SKM-1 (cell line): Measurements from ENCODE around the gene DAG1.
A peak's percentile ranks its signal among the peaks of the same experiment; 100 is the strongest.

Experiments used
- DNase-seq: peaks from one replicate; lab custom pipeline; 2025; ENCODE audit not compliant: unreplicated experiment; lab: John Stamatoyannopoulos, UW

Gene DAG1

GRCh38 chr3:49512781-49513355 lies 42.8 kb downstream of the DAG1 start:
- DNase-seq = no peak

DNA sequence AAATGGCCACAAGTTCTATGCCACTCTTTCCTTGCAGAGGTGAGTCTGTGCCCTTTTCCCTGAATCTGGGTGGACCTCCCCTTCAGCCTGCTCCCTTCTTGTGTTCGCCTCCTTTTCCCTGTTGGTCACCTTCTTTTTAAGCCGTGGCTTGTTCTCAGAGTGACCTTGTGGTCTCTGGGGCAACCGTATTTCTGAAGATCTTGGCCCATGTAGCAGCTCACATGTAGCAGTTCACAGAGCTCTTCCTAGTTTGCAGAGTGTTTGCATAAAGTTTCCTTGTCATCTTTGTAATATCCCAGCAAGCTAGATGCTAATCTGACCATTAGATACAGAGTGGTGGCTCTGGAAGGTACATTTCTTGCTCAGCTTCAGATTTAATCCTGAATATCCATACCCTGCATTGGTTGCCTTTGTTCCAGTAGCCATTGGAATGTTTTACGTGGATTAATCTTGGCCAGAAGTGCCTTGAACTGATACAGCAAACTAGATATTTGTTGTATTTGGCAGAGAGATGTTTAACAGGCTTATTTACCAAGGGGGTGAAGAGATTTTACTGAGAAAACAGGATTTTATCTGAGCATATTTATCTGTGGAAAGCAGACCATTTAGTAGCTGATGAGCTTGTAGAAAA lies 43.5 kb downstream of the DAG1 start:
- no peak for DNase-seq

DNA sequence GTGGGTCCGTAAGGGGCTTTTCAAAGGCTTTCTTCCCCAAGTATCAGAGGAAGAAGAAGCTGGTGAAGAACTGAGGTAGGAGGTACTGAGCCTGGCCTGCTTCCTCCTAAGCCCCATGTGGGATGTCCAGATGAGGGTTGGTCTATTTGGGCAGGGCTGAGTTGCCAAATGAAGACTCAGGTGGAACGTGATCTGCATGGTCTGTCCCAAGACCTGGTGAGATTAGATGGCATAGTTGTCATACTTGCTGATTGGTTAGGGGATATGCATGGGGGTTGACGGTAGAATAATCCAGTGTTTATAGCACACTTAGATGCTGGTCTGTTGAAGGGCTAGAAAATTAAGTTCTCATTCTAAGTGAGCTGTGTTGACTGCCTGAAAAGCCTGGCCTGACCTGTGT lies 47.9 kb downstream of the DAG1 start:
- DNase-seq = no peak

DNA sequence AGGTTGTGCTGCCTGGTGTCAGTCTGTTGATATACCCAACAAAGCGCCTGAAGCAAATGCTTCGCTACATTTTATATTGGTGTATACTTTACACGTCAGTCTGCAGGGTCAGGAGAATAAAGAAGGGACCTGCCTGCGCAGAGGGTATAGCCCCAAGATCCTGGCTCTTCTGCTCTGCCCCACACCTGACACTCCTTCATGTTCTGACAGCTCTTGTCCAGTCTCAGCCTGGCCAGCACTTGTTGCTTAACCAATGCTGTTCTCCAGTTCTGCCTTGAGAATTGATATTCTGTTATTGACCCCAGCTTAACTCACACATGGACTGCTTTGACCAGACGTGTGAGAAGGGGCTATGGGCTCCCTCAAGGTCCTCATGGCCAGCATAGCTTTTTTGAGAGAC lies 48.4 kb downstream of the DAG1 start:
- no peak for DNase-seq

GRCh38 chr3:49519296-49519695 lies 49.2 kb downstream of the DAG1 start:
- no peak for DNase-seq

DNA sequence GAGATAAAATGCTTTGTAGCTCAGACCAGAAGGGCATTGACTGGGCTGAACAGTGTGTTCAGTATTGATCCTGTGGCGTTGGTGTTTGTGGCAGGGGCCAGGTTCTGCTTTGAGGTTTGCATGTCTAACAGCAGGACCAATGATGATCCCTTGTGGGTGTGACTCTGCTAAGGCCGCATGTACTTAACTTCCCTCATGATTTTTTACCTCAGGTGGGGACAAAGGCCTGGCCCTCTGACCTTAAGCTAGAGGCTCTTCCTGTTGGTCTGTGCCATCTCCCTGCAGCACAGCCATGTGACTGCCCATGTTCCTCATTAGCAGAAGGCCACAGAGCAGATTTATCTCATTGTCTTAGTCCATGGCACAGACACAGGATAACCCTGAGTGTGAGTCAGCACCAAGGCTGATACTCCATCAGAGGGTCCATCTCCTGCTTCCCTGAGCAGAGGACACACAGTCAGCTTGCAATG lies 49.9 kb downstream of the DAG1 start:
- DNase-seq = peak; percentile 35

- DNase-seq = no peak
Measured at GRCh38 chr3:49523756-49524747, 54.0 kb downstream of the DAG1 start.

DNA sequence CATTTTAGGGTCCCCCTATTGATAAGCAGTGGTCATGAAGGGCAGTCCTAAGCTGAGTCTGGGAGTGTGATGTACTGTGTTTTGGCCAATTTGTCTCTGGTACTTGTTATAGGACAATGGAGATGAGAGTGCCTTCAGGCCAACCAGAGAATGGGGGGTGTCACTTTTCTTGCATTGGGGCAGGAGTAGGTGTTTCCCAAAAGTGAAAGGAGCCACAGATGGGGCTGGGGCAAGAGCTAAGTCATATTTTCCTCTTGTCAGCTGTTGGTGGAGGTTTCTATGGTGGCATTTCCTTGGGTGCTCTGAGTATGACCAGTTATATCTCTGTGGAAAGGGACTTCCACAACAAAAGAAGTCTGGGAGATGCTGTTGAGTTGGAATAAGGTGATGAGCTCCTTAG lies 59.5 kb downstream of the DAG1 start:
- DNase-seq = no peak

DNA sequence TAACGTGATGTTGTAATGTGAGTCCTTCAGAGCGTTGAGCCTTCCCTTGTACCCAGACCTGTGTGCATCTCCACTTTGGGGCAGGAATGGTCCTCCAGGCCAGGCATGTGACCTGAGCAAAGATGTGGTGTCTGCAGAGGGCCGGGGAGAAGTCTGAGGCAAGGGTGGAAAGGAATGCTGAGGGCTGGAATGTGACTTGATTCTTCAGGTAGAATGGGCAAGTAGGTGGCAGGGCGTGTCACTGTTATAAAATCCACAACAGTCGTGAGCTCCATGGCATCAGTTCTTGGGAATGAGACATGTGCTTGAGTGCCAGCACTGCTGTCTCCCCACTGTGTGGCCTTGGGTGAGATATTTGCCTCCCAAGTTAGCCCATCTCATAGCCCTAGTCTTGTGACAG lies 60.2 kb downstream of the DAG1 start:
- no peak for DNase-seq

- no peak for DNase-seq
Measured at GRCh38 chr3:49530701-49531100, 60.6 kb downstream of the DAG1 start.

DNA sequence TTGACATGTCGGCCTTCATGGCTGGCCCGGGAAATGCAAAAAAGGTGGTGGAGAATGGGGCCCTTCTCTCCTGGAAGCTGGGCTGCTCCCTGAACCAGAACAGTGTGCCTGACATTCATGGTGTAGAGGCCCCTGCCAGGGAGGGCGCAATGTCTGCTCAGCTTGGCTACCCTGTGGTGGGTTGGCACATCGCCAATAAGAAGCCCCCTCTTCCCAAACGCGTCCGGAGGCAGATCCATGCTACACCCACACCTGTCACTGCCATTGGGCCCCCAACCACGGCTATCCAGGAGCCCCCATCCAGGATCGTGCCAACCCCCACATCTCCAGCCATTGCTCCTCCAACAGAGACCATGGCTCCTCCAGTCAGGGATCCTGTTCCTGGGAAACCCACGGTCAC lies 61.2 kb downstream of the DAG1 start:
- DNase-seq = no peak

DNA sequence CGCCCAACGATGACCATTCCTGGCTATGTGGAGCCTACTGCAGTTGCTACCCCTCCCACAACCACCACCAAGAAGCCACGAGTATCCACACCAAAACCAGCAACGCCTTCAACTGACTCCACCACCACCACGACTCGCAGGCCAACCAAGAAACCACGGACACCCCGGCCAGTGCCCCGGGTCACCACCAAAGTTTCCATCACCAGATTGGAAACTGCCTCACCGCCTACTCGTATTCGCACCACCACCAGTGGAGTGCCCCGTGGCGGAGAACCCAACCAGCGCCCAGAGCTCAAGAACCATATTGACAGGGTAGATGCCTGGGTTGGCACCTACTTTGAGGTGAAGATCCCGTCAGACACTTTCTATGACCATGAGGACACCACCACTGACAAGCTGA lies 61.6 kb downstream of the DAG1 start:
- DNase-seq = no peak

- DNase-seq = no peak
Measured at GRCh38 chr3:49533031-49533430, 63.0 kb downstream of the DAG1 start.

- no peak for DNase-seq
Measured at GRCh38 chr3:49533786-49534519, 63.9 kb downstream of the DAG1 start.

DNA sequence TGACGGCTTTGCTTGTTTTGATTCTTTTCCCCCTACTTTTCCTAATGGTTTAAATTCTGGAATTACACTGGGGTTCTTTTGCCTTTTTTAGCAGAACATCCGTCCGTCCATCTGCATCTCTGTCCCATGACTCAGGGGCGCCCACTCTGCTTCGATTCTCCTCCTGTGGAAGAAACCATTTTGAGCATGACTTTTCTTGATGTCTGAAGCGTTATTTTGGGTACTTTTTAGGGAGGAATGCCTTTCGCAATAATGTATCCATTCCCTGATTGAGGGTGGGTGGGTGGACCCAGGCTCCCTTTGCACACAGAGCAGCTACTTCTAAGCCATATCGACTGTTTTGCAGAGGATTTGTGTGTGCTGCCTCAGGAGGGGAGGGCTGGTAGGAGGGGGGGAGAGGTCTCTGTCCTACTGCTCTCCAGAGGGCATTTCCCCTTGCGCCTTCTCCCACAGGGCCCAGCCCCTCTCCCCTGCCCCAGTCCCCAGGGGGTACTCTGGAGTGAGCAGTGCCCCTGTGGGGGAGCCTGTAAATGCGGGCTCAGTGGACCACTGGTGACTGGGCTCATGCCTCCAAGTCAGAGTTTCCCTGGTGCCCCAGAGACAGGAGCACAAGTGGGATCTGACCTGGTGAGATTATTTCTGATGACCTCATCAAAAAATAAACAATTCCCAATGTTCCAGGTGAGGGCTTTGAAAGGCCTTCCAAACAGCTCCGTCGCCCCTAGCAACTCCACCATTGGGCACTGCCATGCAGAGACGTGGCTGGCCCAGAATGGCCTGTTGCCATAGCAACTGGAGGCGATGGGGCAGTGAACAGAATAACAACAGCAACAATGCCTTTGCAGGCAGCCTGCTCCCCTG lies 64.7 kb downstream of the DAG1 start:
- no peak for DNase-seq

GRCh38 chr3:49535971-49536874 lies 66.2 kb downstream of the DAG1 start:
- no peak for DNase-seq

DNA sequence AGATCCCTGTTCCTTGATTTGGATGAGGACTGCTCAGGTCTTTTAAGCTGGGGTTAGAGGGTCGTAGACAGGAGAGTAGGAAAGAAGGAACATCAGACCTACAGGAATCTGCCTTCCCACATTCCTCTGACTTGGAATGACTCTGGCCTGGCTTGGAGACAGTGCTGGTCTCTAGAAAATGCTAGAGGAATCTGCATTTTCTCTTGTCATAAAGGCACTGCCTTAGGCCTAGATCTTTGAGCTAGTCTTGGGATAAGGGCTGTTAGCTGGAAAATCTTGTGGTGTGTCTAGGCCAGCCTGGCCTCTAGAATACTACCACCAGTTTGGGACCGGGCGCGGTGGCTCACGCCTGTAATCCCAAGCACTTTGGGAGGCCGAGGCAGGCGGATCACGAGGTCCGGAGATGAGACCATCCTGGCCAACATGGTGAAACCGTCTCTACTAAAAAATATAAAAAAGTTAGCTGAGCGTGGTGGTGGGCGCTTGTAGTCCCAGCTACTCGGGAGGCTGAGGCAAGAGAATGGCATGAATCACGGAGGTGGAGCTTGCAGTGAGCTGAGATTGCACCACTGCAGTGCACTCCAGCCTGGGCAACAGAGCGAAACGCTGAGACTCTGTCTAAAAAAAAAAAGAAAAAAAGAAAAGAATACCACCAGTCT lies 66.9 kb downstream of the DAG1 start:
- no peak for DNase-seq

GRCh38 chr3:49539659-49540560 lies 69.8 kb downstream of the DAG1 start:
- peak; percentile 79 for DNase-seq
